GM13977 (cell line): Measurements from ENCODE around the gene TCERG1L.
"Not testable (repeated sequence)": the region's sequence is repeated elsewhere in the genome, so short reads cannot be mapped to it uniquely, and the experiment has no call there.

Experiments used
- DNase-seq: peaks from one replicate; pipeline ENCODE4 v3.0.0; 2012; ENCODE audit warnings: low spot score
- CTCF ChIP-seq: IDR thresholded peaks from 2 replicates; pipeline ENCODE4 v1.5.1; 2012; ENCODE audit warnings: mild to moderate bottlenecking, control low read depth; ENCODE audit not compliant: insufficient read depth; ENCODE audit errors: extremely low read depth, missing control alignments
- in situ Hi-C: fragments of 300-500 bp; cut with MboI; formaldehyde crosslinking; loops from one replicate; pipeline ENCODE4 v1.12.0; 2022; ENCODE audit warnings: low sequenced_read_pairs, low pct_unique_long_range_greater_than_20kb, mixed read lengths, inconsistent platforms; ENCODE audit not compliant: unreplicated experiment

TCERG1L gene

DNA sequence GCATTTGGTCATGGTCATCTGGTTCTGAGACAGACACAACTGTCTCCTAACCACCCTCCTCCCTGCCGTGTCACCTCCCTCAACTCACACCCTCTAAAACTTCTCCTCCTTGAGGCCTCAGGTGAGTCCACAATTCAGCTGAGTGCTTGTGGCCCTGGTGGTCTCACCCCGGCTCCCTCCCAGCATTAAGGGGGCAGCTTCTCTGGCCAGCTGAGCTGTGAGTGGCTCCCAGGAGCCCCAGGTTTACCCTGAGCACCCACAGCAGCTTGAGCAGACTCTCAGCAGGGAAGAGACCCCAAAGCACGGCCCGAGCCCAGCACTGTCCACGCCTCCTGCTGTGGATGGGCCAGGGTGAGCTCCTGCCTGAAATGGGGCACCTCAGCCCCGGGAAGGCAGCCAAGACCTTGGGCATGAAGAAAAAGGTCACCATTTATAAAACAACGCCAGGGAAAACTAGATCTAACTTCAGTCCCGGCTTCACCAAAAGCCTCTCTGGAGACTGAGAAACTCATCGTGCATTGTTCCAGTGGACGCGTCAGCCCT is 201.2 kb downstream of the TCERG1L start:
- in situ Hi-C loops, result no loop called here
- TF ChIP-seq CTCF, result no peak
- no peak for DNase-seq

- in situ Hi-C loops, result no loop called here
- TF ChIP-seq CTCF, result no peak
- DNase-seq, result no peak
These were observed 201.8 kb downstream of the TCERG1L start for GRCh38 chr10:131109726-131110125.

GRCh38 chr10:131109291-131109690 is 202.2 kb downstream of the TCERG1L start:
- in situ Hi-C loops, result no loop called here

GRCh38 chr10:131107970-131108369 is 203.6 kb downstream of the TCERG1L start:
- TF ChIP-seq CTCF, result no peak
- in situ Hi-C loops, result no loop called here
- DNase-seq, result no peak

More at GRCh38 chr10:131109291-131109690, 202.2 kb downstream of the TCERG1L start:
- TF ChIP-seq CTCF, result no peak
- DNase-seq, result no peak

- no peak for TF ChIP-seq CTCF
- DNase-seq, result no peak
- in situ Hi-C loops, result no loop called here
These were observed 208.8 kb downstream of the TCERG1L start for GRCh38 chr10:131102676-131103075.

GRCh38 chr10:131102147-131102546 is 209.4 kb downstream of the TCERG1L start:
- TF ChIP-seq CTCF, result no peak
- in situ Hi-C loops, result no loop called here
- no peak for DNase-seq

- in situ Hi-C loops, DNase-seq: not testable (repeated sequence)
These were observed 210.8 kb downstream of the TCERG1L start for GRCh38 chr10:131100418-131101410.
